ENCODE measurements around the gene ZDHHC22.

The ZDHHC22 gene

DNA sequence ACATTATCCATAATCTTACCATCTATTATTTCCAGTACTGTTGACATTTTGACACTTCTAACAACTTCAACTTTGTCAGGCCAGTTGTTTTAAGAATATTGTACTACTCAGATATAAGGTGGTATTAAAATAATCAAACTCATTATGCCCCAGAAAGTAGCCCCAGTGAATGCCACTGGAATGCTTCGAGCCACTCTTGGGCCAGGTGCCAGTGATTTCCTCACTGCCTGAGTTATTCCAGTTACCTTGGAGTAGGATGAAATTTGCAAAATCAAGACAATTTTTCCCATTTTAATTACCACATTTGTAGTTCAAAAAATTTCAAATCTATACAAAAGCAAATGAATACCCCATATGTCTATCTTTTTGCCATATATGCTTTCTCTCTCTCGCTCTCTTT is 34.4 kb downstream of the ZDHHC22 start:
- peaks cover 11% of the 10 kb centered on the region for H3K36me3 ChIP-seq (replicated peaks)
- in situ Hi-C loops (cut with HindIII; ENCODE audit: low pct_ligation_motif_present, low sequenced_read_pairs), result no loop called here

DNA sequence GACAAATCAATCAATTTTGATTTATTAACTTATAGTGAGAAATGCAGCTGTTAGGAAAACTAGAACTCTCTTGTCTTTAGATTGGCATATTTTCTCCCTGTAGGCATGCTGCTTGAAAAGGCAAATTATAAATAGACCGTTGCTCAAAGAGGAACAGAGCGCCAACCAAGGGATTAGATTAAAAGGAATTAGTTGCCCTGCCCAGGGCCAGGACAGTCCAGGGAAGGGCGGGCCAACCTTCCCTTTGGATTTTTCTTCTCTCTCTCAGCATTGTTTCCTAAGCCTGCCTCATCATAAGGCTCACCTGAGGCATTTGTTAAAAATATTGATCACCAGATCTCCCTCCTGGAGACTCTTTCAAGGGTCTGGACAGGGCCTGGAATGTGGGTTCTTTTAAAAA is 34.9 kb downstream of the ZDHHC22 start:
- in situ Hi-C loops (cut with HindIII; ENCODE audit: low pct_ligation_motif_present, low sequenced_read_pairs), result no loop called here
- peaks cover 9% of the 10 kb centered on the region for H3K36me3 ChIP-seq (replicated peaks)

More for the DNA sequence above, 34.4 kb downstream of the ZDHHC22 start:
- no peak overlapping the region for H3K27ac ChIP-seq
- no peak overlapping the region for H3K4me3 ChIP-seq (ENCODE audit: low read depth, low read length)
- H3K27me3 ChIP-seq (replicated peaks), result no peaks in the 10 kb centered on the region
- TF ChIP-seq, protein P1, sequence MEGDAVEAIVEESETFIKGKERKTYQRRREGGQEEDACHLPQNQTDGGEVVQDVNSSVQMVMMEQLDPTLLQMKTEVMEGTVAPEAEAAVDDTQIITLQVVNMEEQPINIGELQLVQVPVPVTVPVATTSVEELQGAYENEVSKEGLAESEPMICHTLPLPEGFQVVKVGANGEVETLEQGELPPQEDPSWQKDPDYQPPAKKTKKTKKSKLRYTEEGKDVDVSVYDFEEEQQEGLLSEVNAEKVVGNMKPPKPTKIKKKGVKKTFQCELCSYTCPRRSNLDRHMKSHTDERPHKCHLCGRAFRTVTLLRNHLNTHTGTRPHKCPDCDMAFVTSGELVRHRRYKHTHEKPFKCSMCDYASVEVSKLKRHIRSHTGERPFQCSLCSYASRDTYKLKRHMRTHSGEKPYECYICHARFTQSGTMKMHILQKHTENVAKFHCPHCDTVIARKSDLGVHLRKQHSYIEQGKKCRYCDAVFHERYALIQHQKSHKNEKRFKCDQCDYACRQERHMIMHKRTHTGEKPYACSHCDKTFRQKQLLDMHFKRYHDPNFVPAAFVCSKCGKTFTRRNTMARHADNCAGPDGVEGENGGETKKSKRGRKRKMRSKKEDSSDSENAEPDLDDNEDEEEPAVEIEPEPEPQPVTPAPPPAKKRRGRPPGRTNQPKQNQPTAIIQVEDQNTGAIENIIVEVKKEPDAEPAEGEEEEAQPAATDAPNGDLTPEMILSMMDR (IDR thresholded peaks at IDR 0.05; ENCODE audit: low read depth, low read length, missing control alignments), result no peak
- no peak for DNase-seq

DNA sequence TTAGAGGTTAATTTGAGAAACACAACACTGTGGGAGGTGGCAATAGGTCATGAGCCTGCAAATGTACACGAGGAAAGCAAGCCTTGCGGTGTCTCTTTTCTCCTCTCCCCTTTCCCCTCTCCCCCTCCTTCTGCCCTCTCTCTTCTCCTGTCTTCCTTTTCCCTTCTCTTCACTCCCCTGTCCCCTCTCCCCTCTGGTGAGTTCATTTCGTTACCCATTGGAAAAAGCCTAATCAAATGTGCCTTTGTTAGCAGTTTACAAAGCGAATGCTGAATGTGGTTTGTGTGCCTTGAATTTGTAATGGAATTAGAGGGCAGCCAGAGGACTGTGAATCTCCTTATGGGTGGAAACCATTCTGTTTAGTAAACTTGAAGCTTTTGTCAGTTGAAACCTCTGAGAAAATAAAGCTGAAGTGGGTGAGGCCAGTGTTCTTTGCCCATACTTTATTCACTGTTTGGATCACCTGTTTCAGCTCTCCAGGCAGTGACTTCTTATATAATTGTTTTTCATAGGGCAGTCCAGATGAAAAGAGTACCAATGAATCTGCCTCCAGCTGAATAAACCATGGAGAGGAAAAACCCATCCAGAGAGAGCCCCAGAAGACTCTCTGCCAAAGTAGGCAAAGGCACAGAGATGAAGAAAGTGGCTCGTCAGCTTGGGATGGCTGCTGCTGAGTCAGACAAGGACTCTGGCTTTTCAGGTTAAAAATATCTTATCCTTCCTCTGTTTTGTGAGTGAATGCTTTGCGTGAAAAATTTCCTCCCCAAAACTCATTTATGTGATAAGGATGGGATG is 36.2 kb downstream of the ZDHHC22 start:
- H3K27ac ChIP-seq, result no peak overlapping the region
- in situ Hi-C loops (cut with HindIII; ENCODE audit: low pct_ligation_motif_present, low sequenced_read_pairs), result no loop called here
- no peak overlapping the region for H3K4me3 ChIP-seq (ENCODE audit: low read depth, low read length)
- TF ChIP-seq, protein P1 (IDR thresholded peaks at IDR 0.05; ENCODE audit: low read depth, low read length, missing control alignments), result no peak
- peaks cover 7% of the 10 kb centered on the region for H3K36me3 ChIP-seq (replicated peaks)
- DNase-seq, result no peak
- H3K27me3 ChIP-seq (replicated peaks), result no peaks in the 10 kb centered on the region

More for the DNA sequence above, 34.9 kb downstream of the ZDHHC22 start:
- H3K27ac ChIP-seq, result no peak overlapping the region
- TF ChIP-seq, protein P1 (IDR thresholded peaks at IDR 0.05; ENCODE audit: low read depth, low read length, missing control alignments), result no peak
- H3K27me3 ChIP-seq (replicated peaks), result no peaks in the 10 kb centered on the region
- no peak overlapping the region for H3K4me3 ChIP-seq (ENCODE audit: low read depth, low read length)
- no peak for DNase-seq

DNA sequence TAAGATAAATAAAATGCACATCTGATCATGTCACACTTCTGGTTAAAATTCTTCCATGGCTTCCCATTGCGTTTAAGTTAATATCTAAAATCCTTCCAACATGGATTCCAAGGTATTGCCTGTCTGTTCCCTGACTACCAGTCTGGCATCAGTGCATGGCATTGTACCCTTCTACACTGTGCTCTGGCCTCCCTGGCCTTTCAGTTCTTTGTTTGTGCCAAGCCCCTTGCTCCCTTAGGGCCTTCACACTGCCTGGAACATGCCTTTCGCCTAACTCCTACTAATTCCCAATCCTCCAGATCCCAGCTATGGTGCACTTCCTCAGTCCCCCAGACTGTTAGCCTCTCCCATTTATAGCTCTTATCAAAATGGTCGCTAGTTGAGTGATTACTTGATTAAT is 37.2 kb downstream of the ZDHHC22 start:
- Histone ChIP-seq H3K27me3 (replicated peaks) (no peaks in the 10 kb centered on the region), H3K36me3 (replicated peaks) (peaks cover 5% of the 10 kb centered on the region), H3K27ac (no peak overlapping the region), H3K4me3 (ENCODE audit: low read depth, low read length) (no peak overlapping the region)
- TF ChIP-seq, protein P1 (IDR thresholded peaks at IDR 0.05; ENCODE audit: low read depth, low read length, missing control alignments), result no peak
- DNase-seq, result no peak
- in situ Hi-C loops (cut with HindIII; ENCODE audit: low pct_ligation_motif_present, low sequenced_read_pairs), result no loop called here

DNA sequence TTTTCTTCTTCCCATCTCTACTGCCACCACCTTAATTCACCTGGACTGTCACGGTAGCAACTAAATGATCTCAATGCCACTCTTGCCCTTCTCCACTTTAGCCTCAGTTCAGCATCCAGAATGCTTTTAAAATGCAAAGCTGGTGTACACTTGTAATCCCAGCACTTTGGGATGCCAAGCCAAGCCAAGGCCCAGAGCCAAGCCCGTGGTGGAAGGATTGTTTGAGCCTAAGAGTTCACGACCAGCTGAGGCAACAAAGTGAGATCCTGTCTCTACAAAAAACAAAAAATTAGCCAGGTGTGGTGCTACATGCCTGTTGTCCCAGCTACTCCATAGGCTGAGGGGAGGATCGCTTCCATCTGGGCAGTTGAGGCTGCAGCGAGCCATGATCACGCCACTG is 37.6 kb downstream of the ZDHHC22 start:
- Histone ChIP-seq H3K27me3 (replicated peaks) (no peaks in the 10 kb centered on the region), H3K36me3 (replicated peaks) (peaks cover 5% of the 10 kb centered on the region), H3K27ac (no peak overlapping the region), H3K4me3 (ENCODE audit: low read depth, low read length) (no peak overlapping the region)
- no peak for DNase-seq
- in situ Hi-C loops (cut with HindIII; ENCODE audit: low pct_ligation_motif_present, low sequenced_read_pairs), result no loop called here
- TF ChIP-seq, protein P1 (IDR thresholded peaks at IDR 0.05; ENCODE audit: low read depth, low read length, missing control alignments), result no peak

DNA sequence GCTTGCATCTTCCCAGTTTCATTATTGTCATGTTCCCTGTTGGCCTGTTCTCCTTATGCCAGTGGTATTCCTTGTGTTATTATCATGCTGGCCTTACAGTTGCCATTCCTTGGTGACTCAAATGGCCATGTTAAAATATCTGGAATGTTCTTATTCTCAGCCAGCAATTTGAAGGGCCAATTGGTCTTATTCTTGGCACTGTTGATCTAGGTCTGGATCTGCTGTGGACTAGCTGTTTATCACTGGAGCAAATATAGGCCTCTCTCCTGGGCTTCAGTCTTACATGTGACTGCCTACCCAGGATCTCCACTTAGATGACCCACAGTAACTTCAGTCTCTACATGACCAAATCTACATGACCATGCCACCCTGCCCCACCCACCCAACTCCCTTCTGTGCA is 38.1 kb downstream of the ZDHHC22 start:
- Histone ChIP-seq H3K36me3 (replicated peaks) (peaks cover 5% of the 10 kb centered on the region), H3K4me3 (ENCODE audit: low read depth, low read length) (no peak overlapping the region), H3K27me3 (replicated peaks) (no peaks in the 10 kb centered on the region), H3K27ac (no peak overlapping the region)
- TF ChIP-seq, protein P1 (IDR thresholded peaks at IDR 0.05; ENCODE audit: low read depth, low read length, missing control alignments), result no peak
- in situ Hi-C loops (cut with HindIII; ENCODE audit: low pct_ligation_motif_present, low sequenced_read_pairs), result no loop called here
- no peak for DNase-seq

Measured in brain microvascular endothelial cell (primary cell).